Measurements from ENCODE around the gene ADRA1B.

Gene ADRA1B

GRCh38 chr5:160021831-160022446 lies 105.7 kb downstream of the ADRA1B start:
- no peaks in the 10 kb centered on the region for H3K9me3 ChIP-seq (ENCODE audit: control insufficient read depth, insufficient read depth, low read length)
- no peaks in the 10 kb centered on the region for H3K27me3 ChIP-seq (ENCODE audit: control insufficient read depth, insufficient read depth, low read length)
- H3K4me1 ChIP-seq (ENCODE audit: control insufficient read depth, insufficient read depth, low read length) = no peaks in the 10 kb centered on the region
- H3K9ac ChIP-seq (ENCODE audit: low read depth, low read length) = no peak overlapping the region
- H3K36me3 ChIP-seq (ENCODE audit: control insufficient read depth, insufficient read depth, low read length) = peaks cover 60% of the 10 kb centered on the region
- no peak overlapping the region for H3K4me3 ChIP-seq (ENCODE audit: low read depth, low read length)
- H3K27ac ChIP-seq (ENCODE audit: low read depth, low read length) = no peak overlapping the region

All from HUES48 (cell line).